B cell (primary cell): ENCODE results near the gene PRRT4.

Source experiments
- CTCF ChIP-seq: fragments of 200-600 bp; IDR thresholded peaks from one replicate; pipeline ENCODE4 v1.8.0; 2022; ENCODE audit warnings: antibody characterized with exemption, mild to moderate bottlenecking
- EZH2 ChIP-seq: IDR thresholded peaks from 2 replicates; pipeline ENCODE4 v1.6.1; 2012; ENCODE audit warnings: borderline replicate concordance, low read depth, mild to moderate bottlenecking, moderate library complexity, low read length; ENCODE audit not compliant: insufficient read depth, poor library complexity, severe bottlenecking

DNA sequence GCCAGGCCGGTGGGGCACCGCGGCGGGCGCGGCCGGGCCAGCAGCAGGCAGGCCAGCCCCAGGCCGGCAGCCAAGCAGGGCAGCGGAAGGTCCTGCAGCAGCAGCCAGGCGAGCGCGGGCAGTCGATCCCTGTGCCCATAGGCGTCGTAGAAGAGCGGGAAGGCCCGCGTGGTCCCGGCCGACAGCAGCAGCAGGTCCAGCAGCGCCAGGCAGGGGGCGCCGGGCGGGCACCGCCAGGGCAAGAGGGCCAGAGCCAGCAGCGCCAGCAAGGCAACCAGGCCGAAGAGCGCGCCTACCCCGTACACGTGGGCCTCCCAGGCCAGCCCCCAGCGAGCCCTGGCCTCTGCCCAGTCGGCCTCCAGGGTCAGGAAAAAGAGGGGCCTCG, 9.3 kb downstream of the PRRT4 start:
- TF ChIP-seq CTCF (no peak), EZH2 (no peak)
